CD4-positive, alpha-beta T cell treated with Interleukin-4 for 4 hours (primary cell): Measurements from ENCODE around the gene RCL1.
A peak's percentile ranks its signal among the peaks of the same experiment; 100 is the strongest.
"Not testable (repeated sequence)": the region's sequence is repeated elsewhere in the genome, so short reads cannot be mapped to it uniquely, and the experiment has no call there.

Experiments
- DNase-seq: peaks from one replicate; pipeline ENCODE4 v3.0.0-alpha.2; 2020

RCL1 gene

DNA sequence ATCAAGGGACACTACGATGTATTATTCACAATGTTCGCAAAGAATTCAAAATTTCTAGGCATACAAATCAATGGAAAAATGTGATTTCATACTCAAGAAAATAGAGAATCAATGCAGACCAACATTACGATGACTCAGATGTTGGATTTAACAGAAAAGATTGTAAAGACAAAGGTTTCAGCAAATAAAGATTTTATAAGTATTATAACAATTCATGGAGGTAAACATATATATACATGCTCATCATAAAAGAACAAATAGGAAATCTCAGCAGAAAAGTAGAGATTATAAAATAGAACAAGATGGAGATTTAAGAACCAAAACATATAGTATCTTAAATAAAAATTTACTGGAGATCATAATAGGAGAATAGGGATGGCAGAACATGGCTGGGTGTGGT lies 98.9 kb downstream of the RCL1 start:
- no peak for DNase-seq

DNA sequence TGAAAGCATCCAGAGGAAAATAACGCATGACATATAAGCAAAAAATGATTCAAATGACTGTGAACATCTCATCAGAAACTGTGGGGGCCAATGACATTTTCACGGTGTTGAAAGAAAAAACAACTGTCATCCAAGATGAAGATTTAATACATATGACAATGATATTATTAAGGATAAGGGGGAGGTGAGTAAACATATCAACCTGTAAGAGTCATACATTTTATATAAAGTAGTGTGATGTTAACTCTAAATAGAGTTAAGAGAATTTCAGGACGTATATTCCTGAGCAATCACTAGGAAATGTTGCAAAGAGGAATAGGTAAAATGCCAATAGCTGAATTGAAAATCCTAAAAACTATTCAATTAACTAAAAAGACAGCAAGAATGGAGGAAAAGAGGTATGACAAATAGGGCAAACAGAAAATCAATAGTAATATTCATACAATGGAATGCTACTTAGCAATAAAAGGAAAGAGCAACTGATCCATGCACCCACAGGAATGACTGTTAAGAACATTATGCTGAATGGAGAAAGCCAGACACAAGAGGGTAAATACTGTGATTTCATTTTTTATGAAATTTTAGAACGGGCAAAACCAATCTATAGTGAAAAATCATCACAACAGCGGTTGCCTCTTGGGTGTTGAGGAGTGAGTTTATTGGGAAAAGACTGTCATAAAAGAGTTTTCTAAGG lies 99.9 kb downstream of the RCL1 start:
- no peak for DNase-seq

DNA sequence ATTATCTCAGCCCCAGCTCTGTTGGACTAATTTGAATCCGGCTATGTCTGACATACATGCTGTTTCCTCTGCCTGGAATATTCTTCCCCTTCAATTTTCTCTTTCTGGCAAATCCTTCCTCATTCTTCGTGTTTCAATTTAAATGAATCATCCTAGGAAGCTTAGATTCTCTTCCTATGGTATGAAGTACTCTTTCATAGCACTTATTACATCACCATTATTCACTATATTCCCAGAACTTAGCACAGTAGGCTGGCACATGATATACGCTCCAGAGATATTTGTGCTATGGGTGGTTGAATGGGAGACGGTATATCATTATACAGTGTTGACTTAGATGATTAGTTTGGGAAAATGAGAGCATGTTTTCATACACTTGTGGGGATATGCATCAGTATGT lies 101.3 kb downstream of the RCL1 start:
- DNase-seq: no peak

DNA sequence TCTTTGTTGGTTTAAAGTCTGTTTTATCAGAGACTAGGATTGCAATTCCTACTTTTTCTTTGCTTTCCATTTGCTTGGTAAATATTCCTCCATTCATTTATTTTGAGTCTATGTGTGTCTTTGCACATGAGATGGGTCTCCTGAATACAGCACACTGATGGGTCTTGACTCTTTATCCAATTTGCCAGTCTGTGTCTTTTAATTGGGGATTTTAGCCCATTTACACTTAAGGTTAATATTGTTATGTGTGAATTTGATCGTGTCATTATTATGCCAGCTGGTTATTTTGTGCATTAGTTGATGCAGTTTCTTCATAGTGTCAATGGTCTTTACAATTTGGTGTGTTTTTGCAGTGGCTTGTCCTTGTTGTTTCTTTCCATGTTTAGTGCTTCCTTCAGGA lies 107.1 kb downstream of the RCL1 start:
- DNase-seq: not testable (repeated sequence)

DNA sequence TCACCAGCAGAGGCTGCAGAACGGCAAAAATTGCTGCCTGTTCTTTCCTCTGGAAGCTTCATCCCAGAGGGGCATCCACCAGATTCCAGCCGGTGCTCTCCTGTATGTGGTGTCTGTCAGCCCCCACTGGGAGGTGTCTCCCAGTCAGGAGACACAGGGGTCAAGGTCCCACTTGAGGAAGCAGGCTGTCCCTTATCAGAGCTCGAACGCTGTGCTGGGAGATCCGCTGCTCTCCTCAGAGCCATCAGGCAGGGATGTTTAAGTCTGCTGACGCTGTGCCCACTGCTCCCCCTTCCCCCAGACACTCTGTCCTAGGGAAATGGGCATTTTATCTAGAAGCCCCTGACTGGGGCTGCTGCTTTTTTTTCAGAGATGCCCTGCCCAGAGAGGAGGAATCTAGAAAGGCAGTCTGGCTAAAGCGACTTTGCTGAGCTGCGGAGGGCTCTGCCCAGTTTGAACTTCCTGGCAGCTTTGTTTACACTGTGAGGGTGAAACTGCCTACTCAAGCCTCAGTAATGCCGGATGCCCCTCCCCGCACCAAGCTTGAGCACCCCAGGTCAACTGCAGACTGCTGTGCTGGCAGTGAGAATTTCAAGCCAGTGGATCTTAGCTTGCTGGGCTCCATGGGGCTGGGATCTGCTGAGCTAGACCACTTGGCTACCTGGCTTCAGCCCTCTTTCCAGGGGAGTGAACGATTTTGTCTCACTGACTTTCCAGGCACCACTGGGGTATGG lies 108.8 kb downstream of the RCL1 start:
- DNase-seq: peak; percentile 16

DNA sequence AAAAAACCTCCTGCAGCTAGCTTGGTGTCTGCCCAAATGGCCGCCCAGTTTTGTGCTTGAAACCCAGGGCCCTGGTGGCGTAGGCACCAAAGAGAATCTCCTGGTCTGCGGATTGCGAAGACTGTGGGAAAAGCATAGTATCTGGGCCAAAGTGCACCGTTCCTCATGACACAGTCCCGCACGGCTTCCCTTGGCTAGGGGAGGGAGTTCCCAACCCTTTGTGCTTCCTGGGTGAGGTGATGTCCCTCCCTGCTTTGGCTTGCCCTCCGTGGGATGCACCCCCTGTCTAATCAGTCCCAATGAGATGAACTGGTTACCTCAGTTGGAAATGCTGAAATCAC lies 109.4 kb downstream of the RCL1 start:
- DNase-seq: no peak

DNA sequence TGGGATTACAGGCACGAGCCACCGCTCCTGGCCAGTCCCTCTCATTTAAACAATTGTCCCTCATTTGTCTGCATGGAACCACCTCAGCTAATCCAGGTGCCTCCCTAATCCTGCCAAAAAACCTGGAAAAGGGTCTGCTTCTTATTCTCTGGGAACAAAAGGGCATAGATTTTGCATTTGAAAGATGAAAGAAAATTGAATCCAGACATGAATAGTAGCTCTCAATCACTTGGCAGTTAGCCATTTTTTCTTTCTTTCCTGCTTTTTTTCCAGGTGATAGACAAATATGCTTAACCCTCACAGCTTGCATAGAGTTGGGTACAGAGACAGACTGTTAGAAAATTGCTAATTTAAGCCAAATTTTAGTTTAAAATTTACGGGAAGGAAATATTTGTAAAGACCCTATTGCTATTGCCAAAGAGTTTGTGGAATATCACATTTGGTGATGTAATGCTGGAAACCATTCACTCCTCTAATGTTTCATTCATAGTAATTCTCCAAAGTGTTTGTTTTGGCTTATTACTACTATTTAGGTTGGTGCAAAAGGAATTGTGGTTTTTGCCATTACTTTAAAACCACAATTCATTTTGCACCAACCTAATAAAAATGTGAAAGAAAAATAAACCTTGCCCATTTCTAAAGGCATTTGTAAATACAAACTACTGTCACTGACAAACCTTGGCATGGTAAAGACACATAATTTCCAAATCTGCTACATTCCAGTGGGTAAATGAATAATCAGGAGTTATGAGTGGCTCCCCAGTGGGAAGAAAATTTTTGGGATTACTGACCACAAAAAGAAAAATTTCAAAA lies 111.8 kb downstream of the RCL1 start:
- DNase-seq: no peak

DNA sequence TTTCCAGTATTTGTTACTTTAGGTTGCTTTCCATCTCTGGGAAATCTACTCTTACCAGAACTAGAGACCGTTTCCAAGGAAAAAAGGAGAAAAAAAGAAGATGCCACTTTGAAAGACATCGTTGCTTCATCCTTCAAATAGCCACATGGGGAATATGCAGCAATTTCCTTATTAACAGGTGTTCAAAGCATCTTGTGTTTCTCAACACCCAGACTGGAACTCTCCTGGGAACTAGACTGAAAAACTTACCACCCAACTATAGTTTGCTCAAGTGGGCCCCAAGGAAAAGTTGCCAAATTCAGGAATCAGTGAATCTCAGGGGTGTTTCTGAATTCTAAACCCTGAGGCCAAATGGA lies 112.4 kb downstream of the RCL1 start:
- no peak for DNase-seq
